Measurements from ENCODE around the gene GNG8.
A peak's percentile ranks its signal among the peaks of the same experiment; 100 is the strongest.

GNG8 gene

GRCh38 chr19:46635920-46636761, at the start of gene GNG8:
TSS of gene GNG8 (minus strand) at chr19:46636202. CDS start at chr19:46634682, 1,520 bp downstream.
- DNase-seq = no peak

DNA sequence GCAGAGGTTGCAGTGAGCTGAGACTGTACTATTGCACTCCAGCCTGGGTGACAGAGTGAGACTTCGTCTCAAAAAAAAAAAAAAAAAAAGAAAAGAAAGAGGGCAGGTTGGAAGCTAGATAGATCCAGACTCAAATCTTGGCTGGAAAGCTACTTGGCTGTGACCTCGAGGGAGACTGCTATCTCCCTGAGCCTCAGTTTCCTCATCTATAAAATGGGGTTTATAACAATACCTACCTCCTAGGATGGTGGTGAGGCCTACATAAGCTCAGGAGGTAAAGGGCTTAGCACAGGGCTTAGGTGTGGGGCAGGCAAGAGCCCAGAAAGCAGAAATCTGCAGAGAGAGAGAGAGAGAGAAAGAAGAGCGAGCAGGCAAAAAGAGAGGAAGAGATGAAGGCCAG, 49.2 kb upstream of the GNG8 start:
- DNase-seq = no peak

GRCh38 chr19:46678110-46678732, 42.2 kb upstream of the GNG8 start:
- DNase-seq = no peak

GRCh38 chr19:46674416-46675178, 38.6 kb upstream of the GNG8 start:
- DNase-seq = no peak

DNA sequence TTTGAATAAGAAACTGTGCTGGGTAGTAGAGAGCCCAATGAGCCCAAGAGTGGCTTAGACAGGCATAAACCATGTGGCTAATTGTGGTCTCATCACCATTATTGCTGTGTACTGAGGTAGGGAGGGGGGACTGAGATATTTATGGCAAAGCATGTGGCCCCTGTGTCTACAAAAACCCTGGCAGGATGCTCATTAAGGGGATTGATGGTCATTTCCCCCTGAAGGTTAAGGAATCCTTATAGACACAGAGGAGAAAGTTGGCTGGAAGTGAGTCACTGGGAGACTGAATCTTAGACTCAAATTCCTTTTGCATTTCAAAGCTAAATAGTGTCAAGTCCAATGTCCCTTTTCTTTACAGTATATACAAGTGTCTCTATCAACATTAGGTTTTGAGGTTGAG, 34.8 kb upstream of the GNG8 start:
- DNase-seq = no peak

DNA sequence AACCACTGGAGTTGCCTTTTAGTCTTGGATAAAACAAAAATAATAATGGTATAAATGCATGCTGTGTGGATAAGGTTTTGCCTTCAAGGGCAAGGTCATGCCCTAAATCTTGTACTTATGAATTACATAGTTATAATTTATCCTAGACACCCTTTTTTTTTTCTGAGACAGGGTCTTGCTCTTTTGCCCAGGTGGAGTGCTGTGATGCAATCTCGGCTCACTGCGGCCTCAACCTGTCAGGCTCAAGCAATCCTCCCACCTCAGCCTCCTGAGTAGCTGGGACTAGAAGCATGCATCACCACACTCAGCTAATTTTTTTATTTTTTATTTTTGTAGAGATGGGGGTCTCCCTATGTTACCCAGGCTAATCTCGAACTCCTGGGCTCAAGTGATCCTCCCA, 32.7 kb upstream of the GNG8 start:
- DNase-seq = no peak

DNA sequence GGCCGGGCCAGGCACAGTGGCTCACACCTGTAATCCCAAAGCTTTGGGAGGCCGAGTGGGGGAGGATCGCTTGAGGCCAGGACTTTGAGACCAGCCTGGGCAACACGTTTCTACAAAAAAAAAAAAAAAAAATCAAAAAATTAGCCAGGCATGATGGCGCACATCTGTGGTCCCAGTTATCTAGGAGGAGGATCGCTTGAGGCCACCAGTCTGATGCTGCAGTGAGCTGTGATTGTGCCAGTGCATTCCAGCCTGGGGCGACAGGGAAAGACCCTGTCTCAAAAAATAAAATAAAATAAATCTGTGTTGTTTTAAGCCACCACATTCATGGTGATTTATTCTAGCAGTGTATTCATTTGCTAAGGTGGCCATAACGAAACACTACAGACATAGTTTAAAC, 29.1 kb upstream of the GNG8 start:
- no peak for DNase-seq

DNA sequence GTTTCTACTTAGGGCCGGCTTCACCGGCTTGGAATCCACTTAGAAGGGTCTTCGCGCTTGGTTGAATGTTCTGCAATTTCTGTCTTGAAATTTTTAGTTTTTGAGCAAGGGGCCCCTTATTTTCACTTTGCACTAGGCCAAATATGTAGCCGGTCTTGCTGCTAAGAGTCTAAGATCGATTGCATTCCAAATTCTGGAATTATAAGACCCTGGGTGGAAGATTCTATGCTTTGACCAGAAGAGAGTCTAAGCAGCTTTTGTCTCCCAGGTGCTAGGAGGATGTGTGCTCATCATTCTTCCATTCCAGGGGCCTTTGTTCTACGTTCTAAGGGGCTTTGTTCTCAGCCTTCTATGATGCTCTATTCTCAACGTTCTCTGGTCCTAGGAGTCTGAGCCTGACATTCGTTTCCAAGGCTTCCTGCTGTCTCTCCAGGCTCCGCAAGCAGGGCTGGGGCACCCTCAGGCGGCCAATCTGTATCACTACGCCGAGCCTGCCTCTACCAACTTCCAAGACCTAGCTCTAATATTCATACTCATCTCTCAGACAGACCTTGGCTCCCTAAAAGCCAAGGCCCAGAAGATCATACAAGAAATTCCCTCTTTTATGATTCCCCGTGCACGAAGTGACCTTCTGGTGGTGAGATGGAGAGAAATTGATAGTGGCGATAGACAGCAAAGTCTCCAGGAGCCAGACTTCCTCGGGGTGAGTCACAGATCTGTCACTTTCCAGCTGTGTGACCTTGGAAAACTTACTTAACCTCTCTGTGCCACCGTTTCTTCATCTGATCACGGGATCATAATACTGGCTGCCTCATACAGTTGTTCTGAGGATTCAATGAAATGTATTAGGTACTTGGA, 26.0 kb upstream of the GNG8 start:
- peak; percentile 95 for DNase-seq

DNA sequence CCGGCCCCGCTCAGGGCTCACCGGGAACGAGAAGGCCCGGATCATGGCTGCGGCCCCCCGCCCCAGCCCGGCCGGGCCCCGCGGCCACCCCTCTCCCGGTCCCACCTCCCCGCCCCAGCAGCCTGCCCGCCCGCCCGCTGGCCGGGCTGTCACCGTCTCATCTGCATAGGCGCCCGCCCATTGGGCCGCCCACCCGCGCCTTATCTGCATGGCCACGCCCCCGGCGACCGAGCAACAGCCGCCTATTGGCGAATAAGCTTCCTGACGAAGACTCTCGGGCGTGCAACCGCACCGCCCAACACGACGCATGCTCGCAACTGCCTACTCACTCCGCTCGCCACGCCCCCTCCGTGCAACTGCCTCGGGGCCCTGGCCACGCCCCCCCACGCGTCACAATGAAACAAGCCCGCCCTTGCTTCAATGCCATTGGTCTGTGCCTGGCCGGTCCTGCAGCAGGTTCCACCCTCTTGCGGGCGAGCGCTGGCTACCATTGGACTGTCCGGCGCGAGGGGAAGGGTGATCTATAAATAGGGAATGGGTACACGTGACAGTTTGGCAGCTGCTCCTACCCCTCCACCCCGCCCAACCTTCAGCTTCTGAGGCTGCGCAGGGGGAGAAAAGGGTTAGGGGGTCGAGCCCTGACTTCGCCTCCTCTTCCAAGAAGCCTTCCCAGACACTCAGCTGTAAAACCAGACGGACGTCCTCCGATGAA, 25.2 kb upstream of the GNG8 start, which contains the start of gene DACT3:
Gene DACT3 (minus strand): TSS at position 163 of the 712 bp plus-strand sequence. CDS start 118 bp downstream, at position 45.
- peak; percentile 100 for DNase-seq

- DNase-seq = no peak
Observed at GRCh38 chr19:46660551-46661019, 24.6 kb upstream of the GNG8 start.

- DNase-seq = peak; percentile 82
Observed at GRCh38 chr19:46660008-46660517, 24.1 kb upstream of the GNG8 start.

DNA sequence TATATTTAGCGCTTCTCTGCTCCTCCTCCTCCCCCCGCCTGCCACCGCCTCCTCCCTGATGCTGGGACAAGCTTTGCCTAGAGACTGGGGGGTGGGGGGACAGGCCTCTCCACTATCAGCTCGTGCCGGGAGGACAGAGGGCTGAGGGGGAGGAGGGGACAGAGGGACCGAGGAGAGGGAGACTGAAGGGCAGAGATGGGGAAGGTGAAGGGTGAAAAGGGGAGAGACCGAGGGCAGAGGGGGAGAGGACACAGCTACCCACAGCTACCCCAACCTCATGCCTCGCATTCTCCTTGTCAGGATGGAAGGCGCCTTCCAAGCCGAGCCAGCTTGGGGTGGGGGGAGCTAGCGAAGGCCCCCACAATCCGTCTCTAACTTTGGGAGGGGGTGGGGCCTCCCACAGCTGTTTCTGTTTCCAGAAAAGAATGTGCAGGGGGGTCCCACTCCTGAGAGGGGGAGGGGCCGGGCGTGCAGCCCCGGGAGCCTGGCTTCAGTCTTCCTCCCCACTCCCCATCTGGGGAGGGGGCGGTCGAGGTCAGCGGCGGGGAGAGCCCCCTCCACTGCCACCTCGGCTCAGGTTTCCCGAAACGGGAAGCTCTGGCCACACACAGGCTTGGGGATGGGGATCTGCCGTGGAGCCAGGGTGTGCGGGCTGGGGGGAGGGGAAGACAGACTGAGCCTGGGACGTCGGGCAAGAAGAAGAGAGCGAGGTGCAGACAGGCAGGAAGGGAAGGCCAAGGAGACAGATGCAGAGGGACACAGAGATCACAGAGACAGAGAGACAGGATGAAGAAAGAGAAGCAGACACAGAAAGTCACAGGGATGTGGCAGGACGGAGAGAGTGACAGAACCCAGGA, 23.4 kb upstream of the GNG8 start:
- peak; percentile 85 for DNase-seq

- DNase-seq = no peak
Observed at GRCh38 chr19:46656541-46656940, 20.5 kb upstream of the GNG8 start.

DNA sequence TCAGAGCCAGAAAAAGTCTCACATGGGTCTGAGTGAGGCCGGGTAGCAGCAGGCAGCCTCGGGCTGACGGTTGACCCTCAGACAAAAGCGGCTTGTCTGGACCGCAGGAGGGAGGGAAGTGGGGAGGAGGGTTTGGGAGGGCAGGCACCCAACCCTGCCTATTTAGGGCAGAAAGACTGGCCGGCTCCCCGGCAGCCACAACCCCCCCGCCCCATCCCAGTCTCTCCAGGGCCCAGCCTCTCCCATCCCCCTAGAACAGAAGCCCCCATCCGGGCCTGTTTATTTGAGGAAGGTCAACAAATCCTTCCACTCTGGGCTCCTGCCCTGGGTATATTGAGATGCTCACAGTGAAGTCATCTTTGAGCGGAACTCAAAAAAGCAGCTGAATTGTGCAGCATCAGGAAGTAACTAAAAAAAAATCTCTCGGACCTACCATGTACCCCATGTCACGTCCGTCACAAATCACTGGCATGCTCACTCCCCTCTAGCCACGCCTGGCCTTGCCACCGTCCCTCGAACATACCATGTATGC, 18.7 kb upstream of the GNG8 start:
- peak; percentile 77 for DNase-seq

DNA sequence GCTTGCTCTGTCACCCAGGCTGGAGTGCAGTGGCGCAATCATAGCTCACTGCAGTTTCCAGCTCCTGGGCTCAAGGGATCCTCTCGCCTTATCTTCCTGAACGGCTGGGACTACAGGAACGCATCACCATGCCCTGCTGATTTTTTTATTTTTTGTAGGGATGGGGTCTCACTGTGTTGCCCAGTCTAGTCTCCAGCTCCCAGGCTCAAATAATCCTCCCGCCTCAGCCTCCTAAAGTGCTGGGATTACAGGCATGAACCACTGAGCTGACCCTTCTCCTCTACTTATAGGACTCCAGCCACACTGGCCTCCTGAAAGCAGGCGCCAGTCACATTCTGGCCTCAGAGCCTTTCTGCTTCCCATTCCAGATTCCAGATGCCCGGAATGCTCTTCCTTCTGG, 14.4 kb upstream of the GNG8 start:
- DNase-seq = no peak

- DNase-seq = no peak
Observed at GRCh38 chr19:46648961-46649960, 13.3 kb upstream of the GNG8 start.

GRCh38 chr19:46648060-46648960, 12.3 kb upstream of the GNG8 start:
- no peak for DNase-seq

DNA sequence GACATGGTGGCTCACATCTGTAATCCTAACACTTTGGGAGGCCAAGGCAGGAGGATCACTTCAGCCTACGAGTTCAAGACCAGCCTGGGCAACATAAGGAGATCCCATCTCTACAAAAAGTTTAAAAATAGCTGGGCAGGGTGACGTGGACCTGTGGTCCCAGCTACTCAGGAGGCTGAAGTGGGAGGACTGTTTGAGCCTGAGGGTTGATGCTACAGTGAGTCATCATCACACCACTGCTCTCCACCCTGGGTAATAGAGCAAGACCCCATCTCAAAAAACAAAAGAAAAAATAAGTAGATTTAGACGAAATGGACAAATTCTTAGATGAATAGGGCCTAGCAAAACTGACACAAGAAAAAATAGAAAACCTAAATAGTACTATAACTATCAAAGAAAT, 10.4 kb upstream of the GNG8 start:
- no peak for DNase-seq
